GM19463 (cell line): Measurements from ENCODE around the gene KAZN.

Experiments used
- ATAC-seq: cut with Tn5 transposase; IDR thresholded peaks from one replicate; pipeline ENCODE4 v1.9.1; 2021; ENCODE audit warnings: mild to moderate bottlenecking, moderate library complexity; ENCODE audit not compliant: unreplicated experiment

KAZN gene

DNA sequence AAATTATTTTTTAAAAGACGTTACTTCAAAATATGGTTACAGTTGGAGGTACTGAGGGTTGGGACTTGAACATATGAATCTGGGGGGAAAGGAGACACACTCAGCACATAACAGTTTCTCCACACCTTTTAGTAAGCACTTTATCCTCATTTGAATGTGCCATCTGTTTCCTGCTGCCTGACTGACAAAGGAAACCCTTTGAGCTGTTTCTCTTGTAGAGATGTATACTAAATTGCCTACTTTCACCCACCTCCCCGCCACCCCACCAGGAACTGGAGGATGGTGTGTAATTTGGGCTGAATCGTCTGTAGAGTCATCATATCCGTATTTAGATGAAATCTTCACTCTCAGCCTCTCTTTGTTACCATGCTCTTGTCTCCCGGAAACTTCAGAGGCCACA lies 108.1 kb downstream of the KAZN start:
- ATAC-seq: no peak

DNA sequence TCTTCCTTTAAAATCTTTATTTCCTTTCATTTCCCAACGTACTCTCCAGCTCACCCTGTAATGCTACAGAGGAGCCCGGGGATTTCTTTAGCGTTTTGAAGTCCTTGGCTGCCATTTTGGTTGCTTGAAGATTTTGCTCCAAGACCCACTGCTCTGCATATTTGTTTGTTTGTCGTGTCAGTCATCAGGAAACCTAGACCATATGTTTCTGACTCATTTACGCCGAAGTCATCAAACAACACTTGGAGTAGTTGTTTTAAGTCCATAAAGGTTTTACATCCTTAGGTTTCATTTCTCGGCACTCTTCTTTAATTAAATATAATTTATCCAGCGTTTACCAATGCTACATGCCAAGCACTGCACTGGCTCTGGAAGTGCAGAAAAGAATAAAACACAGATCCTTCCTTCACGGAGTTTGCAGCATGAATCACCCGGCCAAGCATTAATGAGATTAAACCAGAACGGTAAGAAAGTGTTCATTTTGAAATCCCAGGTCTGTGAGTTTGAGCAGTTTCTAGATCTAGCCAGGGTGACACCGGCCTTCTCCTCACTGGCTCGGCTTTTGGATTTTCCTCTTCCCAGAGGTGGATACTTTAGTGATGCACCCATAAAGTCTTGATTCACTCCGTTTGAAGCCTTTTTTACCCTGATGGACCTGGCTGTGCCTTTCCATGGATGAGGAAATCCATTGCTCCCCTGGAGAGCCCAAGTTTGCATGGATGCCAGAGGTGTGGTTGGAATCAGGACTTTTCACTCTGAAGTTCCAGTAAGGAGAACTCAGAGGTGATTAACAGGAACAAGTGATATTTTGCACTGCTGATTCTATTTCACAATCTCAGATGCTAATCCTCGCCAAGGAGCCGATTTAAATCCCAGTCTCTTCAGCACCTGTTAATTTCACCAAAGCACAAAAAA lies 109.3 kb downstream of the KAZN start:
- no peak for ATAC-seq

DNA sequence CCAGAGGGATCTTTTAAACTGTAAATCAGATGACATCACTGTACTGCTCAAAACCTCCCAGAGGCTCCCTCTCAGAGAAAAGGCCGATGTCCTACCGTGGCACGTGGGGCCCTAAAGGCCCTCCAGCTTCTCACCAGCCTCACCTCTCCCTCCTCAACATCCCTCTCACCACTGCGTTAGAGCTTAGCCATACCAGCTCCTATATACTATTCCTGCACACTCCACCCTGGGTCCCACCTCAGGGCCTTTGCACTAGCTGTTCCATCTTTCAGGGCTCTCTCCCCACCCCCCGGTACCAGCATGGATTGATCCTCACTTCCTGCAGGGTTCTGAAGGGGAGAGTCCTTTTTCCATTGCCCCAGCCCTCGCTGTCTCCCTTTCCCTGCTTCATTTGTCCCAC lies 111.8 kb downstream of the KAZN start:
- no peak for ATAC-seq

DNA sequence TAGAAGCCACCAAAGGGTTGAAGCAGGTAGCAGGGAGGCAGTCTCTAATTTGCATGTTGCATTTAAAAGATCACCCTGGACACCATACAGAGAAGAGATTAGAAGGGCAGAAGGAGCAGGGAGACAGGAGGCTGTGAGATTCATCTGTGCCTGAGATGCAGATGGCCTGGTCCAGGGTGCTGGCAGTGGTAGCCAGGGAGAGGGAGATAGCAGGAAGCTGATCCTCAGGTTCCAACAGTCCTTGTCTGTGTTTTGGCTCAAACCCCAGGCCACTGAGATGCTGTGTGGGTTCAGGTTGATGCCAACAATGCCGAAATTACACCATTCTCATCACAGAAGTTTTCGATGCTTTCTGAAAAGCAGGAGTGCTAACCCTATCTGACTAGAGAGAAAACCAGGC lies 113.7 kb downstream of the KAZN start:
- no peak for ATAC-seq

DNA sequence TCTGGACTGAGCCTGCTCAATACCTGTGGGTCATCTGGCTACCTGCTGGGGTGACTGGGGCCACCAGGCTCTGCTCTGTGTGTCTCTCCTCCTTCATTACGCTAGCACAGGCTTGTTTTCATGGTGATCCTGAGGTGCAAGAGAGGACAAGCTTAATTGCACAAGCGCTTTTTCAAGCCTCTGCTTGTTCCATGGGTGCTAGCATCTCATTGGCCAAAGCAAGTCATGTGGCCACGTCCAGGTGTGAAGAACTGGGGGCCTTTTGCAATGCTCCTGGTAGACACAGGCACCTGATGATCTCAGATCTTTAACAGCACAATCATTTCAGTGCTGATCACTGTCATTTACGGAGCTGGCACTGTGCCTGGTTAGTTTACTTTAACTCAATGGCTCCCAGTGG lies 114.6 kb downstream of the KAZN start:
- no peak for ATAC-seq

DNA sequence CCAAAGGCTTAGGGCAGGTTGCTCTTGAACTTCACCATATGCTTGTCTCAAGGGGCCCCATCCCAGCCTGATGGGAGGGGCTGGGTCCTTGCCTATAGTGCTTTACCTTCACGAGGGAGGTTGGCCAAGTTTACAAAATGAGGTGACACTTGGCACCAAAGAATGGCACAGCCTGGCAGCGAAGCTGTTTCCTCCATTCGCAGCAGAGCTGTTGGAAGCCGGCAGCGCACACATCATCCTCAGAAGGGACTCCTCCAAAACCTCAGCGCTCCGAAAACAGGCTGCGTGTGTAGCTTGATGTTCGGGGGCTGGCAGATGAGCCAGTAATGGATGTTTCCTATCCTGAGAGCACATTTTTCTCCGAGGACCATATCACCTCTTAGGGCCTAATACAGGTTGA lies 116.8 kb downstream of the KAZN start:
- ATAC-seq: no peak

DNA sequence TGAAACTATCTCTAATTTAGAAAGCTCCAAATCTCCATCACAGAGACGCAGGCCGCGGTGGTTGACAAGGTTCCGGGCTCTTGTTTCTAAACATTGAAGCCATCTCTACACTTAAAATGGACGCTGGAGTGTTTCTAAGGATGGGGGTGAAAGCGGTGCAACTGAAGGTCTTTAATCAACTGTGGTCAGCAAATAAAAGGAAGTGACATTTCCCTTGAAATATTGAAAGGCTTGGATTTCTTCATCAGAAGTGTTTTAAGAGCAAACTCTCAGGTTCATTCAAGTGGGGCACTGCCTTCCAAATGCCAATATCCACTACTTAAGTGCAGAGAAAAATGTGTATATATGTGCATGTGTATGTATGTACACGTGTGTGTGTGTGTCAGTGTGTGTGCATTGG lies 117.3 kb downstream of the KAZN start:
- no peak for ATAC-seq

DNA sequence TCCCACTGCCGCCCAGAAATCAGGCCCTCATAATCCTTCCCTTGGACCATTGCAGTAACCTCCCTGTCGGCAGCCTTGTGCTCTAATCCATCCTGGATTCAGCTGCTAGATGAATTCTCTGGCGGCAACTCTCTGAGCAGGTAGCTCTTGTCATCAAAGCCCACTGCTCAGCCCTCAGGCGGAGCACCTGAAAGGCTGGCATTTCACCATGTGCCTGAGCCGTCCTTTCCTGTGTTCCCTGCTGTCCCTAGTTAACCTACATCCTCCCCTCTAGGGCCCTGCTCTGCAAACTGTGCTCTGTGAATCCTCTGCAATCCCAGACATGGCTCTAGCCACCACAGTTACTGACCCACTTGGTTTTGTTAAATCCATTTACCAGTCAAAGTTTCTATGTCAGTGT lies 118.0 kb downstream of the KAZN start:
- ATAC-seq: no peak

DNA sequence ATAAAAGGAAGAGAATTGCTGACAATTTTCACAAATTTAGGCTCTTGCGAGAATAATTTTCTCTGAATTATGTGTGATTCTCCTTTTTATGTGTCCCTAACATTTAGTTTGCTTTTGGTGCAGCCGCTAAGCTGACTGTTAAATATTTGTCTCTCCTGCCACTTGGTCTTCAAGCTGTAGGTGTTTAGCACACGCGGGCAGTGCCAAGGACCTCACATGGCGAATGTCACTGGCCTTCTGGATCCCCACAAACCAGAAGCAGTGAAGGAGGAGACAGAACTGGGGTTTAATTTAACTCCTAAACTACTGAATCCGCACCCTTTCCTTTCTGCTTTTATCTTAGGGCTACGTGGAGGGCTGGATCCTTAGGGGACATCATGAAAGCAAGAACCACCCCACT lies 120.0 kb downstream of the KAZN start:
- ATAC-seq: no peak

DNA sequence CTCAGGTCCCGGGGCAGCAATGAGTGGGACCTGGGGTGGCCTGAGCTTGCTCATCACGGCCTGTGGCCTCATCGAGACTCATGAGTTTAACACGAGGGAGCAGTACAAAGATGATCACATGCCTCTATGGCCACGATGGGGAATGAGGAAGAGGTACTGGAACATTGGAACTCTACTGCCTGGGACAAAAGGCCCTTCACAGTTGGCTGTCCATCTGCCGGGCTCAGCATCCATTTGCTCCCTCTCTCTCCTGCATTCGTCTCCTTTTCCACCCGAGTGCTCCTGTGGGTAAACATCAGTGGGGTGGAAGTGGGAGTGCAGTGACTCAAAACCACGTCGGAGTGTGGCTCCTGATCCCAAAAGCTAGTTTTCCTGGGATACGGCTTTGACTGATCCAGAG lies 124.9 kb downstream of the KAZN start:
- ATAC-seq: no peak

DNA sequence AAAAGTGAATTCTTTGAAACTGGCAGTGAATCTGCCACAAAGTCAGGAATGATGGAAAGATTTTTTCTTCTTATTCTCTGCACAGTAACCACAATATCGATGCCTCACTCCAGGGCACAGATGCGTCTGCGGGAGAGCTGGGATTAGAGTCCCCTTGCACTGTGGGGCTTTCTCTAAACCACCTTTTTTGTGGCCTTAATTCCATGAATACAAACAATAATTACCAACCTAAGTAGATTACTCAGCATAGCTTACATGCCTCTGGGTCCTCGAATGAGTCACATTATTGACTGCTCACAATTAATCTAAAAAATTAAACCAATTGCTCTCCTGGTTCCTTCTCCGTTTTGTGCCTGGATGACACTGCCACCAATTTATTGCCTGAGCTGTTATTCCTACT lies 125.8 kb downstream of the KAZN start:
- no peak for ATAC-seq

DNA sequence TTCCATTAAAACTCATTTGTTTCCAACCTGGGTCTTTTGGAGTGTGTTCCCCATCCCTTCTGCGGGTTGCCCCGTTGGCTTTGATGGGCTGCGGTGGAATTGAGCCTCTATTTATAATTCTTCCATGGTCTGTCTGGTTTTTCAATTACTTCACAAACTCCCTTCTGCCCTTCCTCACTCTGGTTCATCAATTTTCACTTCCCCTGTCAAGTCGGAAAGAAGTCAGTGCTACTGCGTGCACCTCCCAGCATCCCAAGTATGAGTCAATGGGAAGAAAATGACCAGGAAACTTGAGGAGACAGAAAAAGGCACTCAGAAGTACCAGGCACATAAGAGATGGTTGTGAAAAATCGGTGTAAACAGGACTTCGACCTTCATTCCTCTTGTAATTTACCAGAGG lies 126.2 kb downstream of the KAZN start:
- no peak for ATAC-seq

DNA sequence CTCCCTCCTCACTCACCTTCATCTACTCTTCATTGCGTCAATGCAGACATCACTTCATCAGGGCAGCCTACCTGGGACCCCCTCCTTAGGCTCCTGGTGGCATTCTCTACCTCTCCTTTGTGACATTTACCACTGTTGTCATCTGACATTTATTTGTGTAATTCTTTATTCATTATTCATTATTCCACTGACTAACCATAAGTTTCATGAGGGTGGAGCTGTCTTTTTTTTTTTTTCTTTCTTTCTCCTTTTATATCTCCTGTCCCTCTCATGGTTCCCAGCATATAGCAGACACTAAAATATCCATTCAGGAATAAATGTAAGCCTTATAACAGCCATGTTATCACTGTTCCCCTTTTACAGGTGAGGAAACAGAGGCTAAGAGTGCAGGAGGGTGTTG lies 126.8 kb downstream of the KAZN start:
- no peak for ATAC-seq

DNA sequence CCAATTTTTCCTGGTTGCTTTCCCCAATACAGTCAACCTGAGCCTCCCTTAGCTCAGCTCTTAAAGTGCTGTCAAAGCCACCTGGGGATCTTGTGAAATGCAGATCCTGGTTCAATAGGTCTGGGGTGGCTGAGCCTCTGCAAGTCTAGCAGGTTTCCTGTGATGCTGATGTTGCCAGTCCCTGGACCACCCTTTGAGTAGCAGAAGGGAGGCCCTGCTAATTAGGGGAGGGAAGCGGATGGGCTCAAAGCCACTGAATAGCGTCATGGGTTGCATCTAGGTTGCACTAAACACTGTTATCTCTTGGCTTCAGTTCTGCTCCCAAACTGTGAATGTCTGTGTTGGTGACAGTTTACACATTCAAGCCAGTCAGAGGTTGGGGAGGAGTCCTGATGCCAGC lies 127.2 kb downstream of the KAZN start:
- no peak for ATAC-seq

DNA sequence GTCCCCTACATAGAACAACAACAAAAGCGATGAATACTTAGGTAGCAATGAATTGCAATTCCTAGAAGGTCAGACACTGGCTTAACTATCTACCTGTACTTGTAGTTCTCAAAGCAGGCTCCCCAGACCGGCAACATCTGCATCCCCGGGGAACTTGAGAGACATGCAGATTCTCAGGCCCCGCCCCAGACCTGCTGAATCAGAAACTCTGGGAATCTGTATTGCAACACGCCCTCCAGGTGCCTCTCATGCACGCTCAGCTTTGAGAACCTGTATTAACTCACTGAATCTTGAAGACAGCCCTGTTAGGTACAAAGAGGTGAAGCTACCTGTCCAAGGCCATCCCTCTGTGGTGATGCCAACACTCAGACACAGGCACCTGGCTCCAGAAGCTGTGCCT lies 128.1 kb downstream of the KAZN start:
- no peak for ATAC-seq

DNA sequence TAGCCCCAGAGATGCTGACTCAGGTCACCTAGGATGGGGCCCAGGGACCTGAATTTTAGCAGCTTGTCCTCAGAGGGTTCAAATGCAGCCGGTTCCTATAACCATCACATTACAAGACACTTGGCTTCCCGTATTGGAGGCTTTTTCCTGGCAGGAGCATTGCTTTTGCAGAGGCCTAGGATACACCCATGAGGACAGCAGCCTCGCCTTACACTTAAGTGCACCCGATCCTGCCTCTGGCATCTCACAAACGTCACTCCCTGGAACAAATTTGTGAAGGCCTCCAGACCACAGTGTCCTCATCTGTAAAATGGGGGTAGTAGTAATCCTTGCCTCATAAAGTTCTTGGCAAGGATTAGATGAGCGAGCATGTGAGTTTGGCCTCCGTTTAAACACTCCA lies 130.0 kb downstream of the KAZN start:
- no peak for ATAC-seq

DNA sequence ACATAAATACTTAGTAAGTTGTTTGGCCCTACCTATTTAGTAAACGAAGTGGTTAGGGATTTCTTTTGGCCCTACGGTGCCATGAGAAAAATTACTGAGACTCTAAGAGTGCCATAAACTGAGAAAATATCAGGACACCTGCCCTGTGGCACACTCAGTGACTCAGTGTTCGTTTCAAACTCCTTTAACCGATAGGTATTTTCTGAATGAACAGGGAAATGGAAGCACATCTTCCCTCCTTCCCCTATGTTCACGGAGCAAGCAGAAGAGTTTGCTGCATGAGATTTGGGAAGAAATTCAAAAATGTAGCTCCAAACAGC lies 134.2 kb downstream of the KAZN start:
- no peak for ATAC-seq

DNA sequence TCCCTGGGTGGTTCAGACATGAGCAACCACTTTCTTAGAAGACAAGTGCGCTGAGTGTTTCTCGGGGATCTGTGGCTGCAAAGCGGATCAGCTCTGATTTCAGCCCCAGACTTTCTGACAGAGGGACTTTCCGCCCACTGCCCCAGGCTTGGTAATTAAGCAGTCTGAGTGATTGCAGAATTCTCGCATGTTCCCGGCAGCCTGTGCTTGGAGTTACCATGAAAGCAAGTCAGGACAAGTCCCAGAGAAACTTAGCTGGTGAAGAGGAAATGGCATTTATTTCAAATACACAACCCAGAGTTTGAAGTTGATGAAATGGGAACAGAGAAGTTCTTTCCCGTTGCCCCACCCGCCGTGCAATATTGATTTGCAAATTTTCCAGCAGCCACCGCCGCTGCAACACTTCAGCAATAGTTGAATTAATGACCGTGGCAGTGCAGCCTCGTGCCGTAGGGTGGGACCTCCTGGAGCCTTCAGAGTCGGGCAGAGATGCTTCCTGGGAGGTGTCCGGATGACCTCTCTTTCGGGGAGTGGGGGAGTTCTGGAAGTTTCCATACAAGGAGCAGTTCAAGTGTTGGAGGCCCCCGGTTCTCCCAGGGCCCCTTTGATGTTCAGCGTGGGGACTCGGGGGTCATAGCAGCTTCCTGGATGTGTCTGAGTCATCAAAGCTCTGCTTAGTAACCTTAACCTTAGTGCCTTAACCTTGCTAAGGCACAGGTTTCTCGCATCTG lies 134.7 kb downstream of the KAZN start:
- ATAC-seq: no peak

DNA sequence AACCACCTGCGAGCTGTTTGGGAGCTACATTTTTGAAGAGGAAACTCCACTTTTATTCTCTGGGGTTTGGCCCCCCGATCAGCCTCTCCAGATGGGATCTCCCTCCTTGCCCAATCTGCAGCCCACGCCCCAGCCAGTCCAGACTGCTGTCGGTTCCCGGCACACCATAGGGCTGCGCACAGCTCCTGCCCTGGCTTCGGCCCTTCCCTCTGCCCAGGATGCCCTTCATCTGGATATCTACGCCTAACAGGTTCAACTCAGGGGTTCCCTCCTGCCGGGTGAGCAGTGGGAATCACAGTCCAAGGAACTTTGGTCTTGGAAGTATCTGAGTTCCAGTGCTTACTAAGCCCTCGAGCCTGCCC lies 135.3 kb downstream of the KAZN start:
- ATAC-seq: no peak

DNA sequence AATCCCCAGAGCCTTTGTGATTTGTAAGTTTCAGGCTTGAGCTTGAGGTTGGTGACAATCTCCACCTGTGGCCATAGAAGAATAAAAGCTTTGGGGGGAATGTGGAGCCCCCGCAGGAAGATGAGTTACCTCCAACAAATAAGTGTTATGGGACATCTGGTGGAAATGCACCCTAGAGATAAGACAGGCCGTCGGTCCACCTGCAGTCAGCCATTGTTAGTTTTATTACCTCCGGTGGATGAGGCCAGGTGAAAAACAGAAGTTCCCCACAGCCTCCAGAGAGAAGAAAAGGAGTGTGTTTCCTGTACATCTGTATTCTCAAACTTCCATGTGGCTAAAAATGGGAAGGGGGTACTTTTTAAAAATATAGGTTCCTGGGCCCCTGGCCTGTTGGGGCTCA lies 137.4 kb downstream of the KAZN start:
- ATAC-seq: no peak

DNA sequence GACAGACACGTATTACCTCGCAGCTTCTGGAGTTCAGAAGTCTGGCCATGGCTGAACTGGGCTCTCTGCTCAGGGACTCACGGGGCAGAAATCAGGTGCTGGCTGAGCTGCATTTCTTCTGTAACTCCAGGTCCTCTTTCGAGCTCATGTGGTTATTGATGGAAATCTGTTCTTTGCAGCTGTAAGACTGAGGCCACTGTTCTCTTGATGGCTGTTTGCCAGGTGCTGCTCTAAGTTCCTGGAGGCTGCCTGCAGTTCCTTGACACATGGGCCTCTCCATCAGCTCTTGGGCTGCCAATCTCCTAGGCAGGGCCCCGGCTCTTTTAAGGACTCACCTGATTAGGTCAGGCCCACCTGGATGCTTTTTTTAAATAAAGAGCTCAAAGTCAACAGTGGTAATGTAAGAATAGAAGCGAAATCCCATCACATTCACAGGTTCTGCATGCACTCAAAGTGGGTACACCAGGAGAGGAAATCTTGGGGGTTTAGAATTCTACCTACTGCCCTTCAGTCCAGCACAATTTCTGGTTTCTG lies 139.1 kb downstream of the KAZN start:
- ATAC-seq: no peak

DNA sequence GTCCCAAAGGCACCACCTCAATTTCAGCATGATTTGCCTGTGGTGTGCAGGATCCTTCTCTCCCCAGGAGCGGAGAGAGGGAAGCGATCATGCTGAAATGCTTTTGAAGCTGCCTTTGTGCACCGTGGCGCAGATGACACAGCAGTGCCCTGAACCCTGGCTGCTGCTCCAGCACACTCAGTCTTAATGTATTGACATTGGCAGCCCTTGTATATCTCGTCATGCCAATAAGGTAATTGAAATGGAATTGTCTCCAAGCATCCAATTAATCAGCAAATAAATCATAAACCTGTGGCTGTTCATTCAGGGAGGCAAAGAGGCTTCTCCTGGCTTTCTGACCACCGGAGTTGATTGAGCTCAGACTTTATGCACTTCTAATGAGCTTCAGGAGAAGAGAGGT lies 139.8 kb downstream of the KAZN start:
- ATAC-seq: no peak
